Progenitor cell of endocrine pancreas (in vitro differentiated cells): ENCODE data around the gene IFNAR2. TPM values are rescaled to one million over a fixed set of nuclear protein-coding genes. Genes with fewer than 3 reads are reported as not detected.

Experiments used
- DNase-seq: peaks from one replicate; pipeline ENCODE4 v3.0.0; 2021; ENCODE audit warnings: low spot score; ENCODE audit not compliant: unreplicated experiment
- H3K27ac Mint-ChIP-seq: 2 replicates; pipeline ENCODE4 v1.8.0; 2021; ENCODE audit warnings: mild to moderate bottlenecking, moderate library complexity, mixed read lengths
- H3K27me3 Mint-ChIP-seq: 2 replicates; pipeline ENCODE4 v1.8.0; 2021; ENCODE audit warnings: mixed read lengths
- H3K36me3 Mint-ChIP-seq: 2 replicates; pipeline ENCODE4 v1.8.0; 2022; ENCODE audit warnings: mixed read lengths; ENCODE audit not compliant: insufficient read depth
- H3K4me1 Mint-ChIP-seq: 2 replicates; pipeline ENCODE4 v1.8.0; 2021; ENCODE audit warnings: low read depth, mixed read lengths
- H3K4me3 Mint-ChIP-seq: 2 replicates; pipeline ENCODE4 v1.8.0; 2021; ENCODE audit warnings: low read depth, mild to moderate bottlenecking, moderate library complexity, mixed read lengths
- H3K9me3 Mint-ChIP-seq: 2 replicates; pipeline ENCODE4 v1.8.0; 2021; ENCODE audit warnings: low read depth, mixed read lengths
- CTCF ChIP-seq: fragments of 200-600 bp; sonication (generic); IDR thresholded peaks from one replicate; pipeline ENCODE4 v1.5.0; 2021; ENCODE audit warnings: antibody characterized with exemption, mild to moderate bottlenecking; ENCODE audit not compliant: unreplicated experiment
- long read RNA-seq: library from polyadenylated mRNA; unstranded; transcript quantifications from one replicate; pipeline ENCODE4 v2.0.0, GENCODE V29; 2020
- total RNA-seq: library from RNA; stranded (reverse); gene quantifications from 2 replicates; pipeline ENCODE4 v1.2.1, GENCODE V29; 2021

The IFNAR2 gene
- 17.4 and 19.2 TPM in 2 replicates for total RNA-seq
- long read RNA-seq, full-length matches to known transcripts: 19 of 24 reads
- long read RNA-seq, partial matches to known transcripts: 3 of 24 reads
- long read RNA-seq, other reads (novel, unspliced or antisense): 2 of 24 reads

- Mint-ChIP-seq H3K27ac (peak within 1 kb of the TSS; percentile 78), H3K4me1 (peaks cover 32% of the 10 kb centered on the region), H3K9me3 (no peaks in the 10 kb centered on the region), H3K27me3 (no peaks in the 10 kb centered on the region), H3K4me3 (peak within 1 kb of the TSS; percentile 83), H3K36me3 (no peaks in the 10 kb centered on the region)
- TF ChIP-seq CTCF: no peak
- DNase-seq: peak; percentile 75
Observed at GRCh38 chr21:33229784-33230544, at the start of gene IFNAR2. Gene IFNAR2, plus strand, starts transcription at chr21:33229938. Its CDS starts 11,985 bp downstream, at chr21:33241923.

GRCh38 chr21:33185852-33186251 lies 43.9 kb upstream of the IFNAR2 start:
- H3K27me3 Mint-ChIP-seq: no peaks in the 10 kb centered on the region

GRCh38 chr21:33187276-33187675 lies 42.5 kb upstream of the IFNAR2 start:
- no peak for DNase-seq
- Mint-ChIP-seq H3K9me3 (peaks cover 9% of the 10 kb centered on the region), H3K27ac (no peak overlapping the region), H3K27me3 (no peaks in the 10 kb centered on the region), H3K4me1 (peaks cover 24% of the 10 kb centered on the region), H3K36me3 (peaks cover 3% of the 10 kb centered on the region), H3K4me3 (no peak overlapping the region)
- TF ChIP-seq CTCF: no peak

More at GRCh38 chr21:33185852-33186251, 43.9 kb upstream of the IFNAR2 start:
- Mint-ChIP-seq H3K4me1 (peaks cover 24% of the 10 kb centered on the region), H3K36me3 (peaks cover 3% of the 10 kb centered on the region), H3K9me3 (peaks cover 5% of the 10 kb centered on the region), H3K27ac (no peak overlapping the region), H3K4me3 (no peak overlapping the region)
- DNase-seq: no peak
- no peak for TF ChIP-seq CTCF

GRCh38 chr21:33189237-33189636 lies 40.5 kb upstream of the IFNAR2 start:
- Mint-ChIP-seq H3K9me3 (peaks cover 9% of the 10 kb centered on the region), H3K27me3 (no peaks in the 10 kb centered on the region)

DNA sequence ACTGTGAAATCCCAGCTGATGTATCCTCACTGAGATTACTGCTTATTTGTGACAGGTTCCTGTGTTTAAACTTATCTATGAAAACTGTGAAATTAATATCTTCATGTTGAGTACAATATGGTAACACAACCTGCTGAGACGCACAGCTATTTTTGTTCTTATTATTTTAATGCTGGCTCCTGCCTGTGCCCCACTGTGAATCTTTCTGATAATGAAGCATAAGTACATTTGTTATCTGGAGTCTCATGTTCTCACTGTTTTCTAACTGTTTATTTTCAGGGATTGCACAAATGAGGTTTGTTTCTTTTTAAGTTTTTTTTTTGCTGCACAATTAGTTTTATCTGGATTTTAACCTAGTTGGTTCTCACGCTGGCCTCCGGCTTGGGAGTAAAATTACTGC lies 39.9 kb upstream of the IFNAR2 start:
- H3K4me3 Mint-ChIP-seq: peak overlapping the region; percentile 18
- H3K27ac Mint-ChIP-seq: peak overlapping the region; percentile 73
- H3K27me3 Mint-ChIP-seq: no peaks in the 10 kb centered on the region
- no peak for TF ChIP-seq CTCF
- DNase-seq: no peak
- peaks cover 9% of the 10 kb centered on the region for H3K9me3 Mint-ChIP-seq
- peaks cover 24% of the 10 kb centered on the region for H3K4me1 Mint-ChIP-seq
- H3K36me3 Mint-ChIP-seq: peaks cover 3% of the 10 kb centered on the region

More at GRCh38 chr21:33189237-33189636, 40.5 kb upstream of the IFNAR2 start:
- Mint-ChIP-seq H3K36me3 (peaks cover 3% of the 10 kb centered on the region), H3K27ac (peak overlapping the region; percentile 73), H3K4me3 (no peak overlapping the region), H3K4me1 (peaks cover 24% of the 10 kb centered on the region)
- no peak for DNase-seq
- TF ChIP-seq CTCF: no peak
